Measurements from ENCODE around the gene PLD1.
"Not testable (repeated sequence)": the region's sequence is repeated elsewhere in the genome, so short reads cannot be mapped to it uniquely, and the experiment has no call there.

PLD1 gene

DNA sequence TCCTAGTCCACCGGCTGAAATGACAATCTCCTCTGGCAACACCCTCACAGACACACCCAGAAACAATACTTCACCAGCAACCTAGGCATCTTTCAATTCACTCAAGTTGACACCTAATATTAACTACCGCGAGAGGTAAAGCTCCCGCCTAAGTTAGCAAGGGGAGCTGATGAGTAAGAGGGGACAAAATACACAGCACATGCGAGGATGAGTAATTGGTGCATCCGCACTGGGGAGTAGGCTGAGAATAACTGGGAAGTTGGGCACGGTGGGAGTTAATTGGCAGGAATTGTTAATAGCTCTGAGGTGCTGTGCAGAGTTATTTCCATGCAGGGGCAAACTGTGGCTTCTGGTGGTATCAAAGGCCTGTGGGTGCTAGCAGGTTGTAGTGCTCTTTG, 14.5 kb upstream of the PLD1 start:
- WGBS, result 65% methylated on average over 7 of the region's 7 CpGs
- no peak overlapping the region for H3K27ac ChIP-seq (ENCODE audit: low read depth, low read length)

DNA sequence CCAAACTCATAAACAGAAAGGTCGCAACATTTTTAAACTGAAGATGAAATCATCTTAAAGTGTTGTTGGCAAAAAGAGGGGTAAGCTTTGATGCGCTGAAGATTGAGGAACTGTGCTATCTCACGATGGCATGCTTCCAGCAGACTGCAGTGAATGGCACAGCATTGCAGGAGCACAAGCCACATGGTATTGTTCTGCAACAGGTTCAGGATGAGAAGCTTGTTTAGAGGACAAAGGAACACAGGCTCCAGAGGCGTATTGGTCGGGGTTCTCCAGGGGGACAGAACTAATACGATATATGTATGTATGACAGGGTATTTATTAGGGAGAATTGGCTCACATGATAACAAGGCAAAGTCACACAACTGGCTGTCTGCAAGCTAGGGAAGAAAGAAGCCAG, 13.8 kb upstream of the PLD1 start:
- H3K9ac ChIP-seq (ENCODE audit: low read depth, low read length), result no peak overlapping the region

More for the DNA sequence above, 14.5 kb upstream of the PLD1 start:
- H3K4me3 ChIP-seq (ENCODE audit: low read length), result no peak overlapping the region
- no peak overlapping the region for H3K9ac ChIP-seq (ENCODE audit: low read depth, low read length)
- no peaks in the 10 kb centered on the region for H3K9me3 ChIP-seq (ENCODE audit: insufficient read depth, low read depth, low read length)
- peaks cover 14% of the 10 kb centered on the region for H3K4me1 ChIP-seq (ENCODE audit: insufficient read depth, low read length)
- no peaks in the 10 kb centered on the region for H3K27me3 ChIP-seq (ENCODE audit: insufficient read depth, low read length)
- H3K36me3 ChIP-seq (ENCODE audit: insufficient read depth, low read length), result no peaks in the 10 kb centered on the region

DNA sequence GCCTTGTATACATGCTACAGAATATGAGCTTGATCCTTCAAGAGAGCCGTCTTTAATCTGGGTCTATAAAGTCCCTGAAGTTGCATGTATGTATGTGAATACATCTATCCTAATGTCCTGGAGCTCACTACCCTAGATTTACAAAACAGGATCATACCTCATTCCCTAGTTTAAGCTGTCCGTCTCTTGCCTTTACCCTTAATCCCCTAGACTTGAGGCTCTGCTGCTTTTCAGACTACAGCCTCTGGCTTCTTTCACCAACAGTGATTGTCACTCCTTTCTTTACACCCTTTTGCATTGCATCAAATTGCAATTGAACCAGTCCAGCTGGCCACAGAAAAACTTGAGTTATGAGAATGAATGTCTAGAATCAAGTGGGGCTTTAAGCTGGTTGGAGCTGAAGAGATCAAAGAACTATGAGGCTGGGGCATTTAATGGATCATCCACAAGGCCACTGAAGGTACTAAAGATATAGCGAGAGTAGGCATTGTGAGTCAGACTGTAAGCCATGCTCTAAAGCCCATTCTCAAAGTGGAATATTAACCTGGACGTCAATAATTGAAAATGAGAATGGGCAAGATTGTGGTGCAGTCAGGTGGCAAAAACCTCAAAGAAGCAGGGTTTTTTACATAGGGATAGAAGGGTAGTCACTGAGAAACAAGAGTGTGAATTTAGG, 12.3 kb upstream of the PLD1 start:
- H3K36me3 ChIP-seq (ENCODE audit: insufficient read depth, low read length), result no peaks in the 10 kb centered on the region
- H3K9me3 ChIP-seq (ENCODE audit: insufficient read depth, low read depth, low read length), result no peaks in the 10 kb centered on the region
- H3K4me1 ChIP-seq (ENCODE audit: insufficient read depth, low read length), result peaks cover 14% of the 10 kb centered on the region
- WGBS, result 95% methylated on average over 4 of the region's 4 CpGs
- H3K4me3 ChIP-seq (ENCODE audit: low read length), result no peak overlapping the region
- no peak overlapping the region for H3K27ac ChIP-seq (ENCODE audit: low read depth, low read length)
- no peak overlapping the region for H3K9ac ChIP-seq (ENCODE audit: low read depth, low read length)
- no peaks in the 10 kb centered on the region for H3K27me3 ChIP-seq (ENCODE audit: insufficient read depth, low read length)

More for the DNA sequence above, 13.8 kb upstream of the PLD1 start:
- 95% methylated on average over 6 of the region's 6 CpGs for WGBS
- no peaks in the 10 kb centered on the region for H3K9me3 ChIP-seq (ENCODE audit: insufficient read depth, low read depth, low read length)
- peaks cover 14% of the 10 kb centered on the region for H3K4me1 ChIP-seq (ENCODE audit: insufficient read depth, low read length)
- no peak overlapping the region for H3K27ac ChIP-seq (ENCODE audit: low read depth, low read length)
- H3K4me3 ChIP-seq (ENCODE audit: low read length), result no peak overlapping the region
- no peaks in the 10 kb centered on the region for H3K36me3 ChIP-seq (ENCODE audit: insufficient read depth, low read length)
- H3K27me3 ChIP-seq (ENCODE audit: insufficient read depth, low read length), result no peaks in the 10 kb centered on the region

DNA sequence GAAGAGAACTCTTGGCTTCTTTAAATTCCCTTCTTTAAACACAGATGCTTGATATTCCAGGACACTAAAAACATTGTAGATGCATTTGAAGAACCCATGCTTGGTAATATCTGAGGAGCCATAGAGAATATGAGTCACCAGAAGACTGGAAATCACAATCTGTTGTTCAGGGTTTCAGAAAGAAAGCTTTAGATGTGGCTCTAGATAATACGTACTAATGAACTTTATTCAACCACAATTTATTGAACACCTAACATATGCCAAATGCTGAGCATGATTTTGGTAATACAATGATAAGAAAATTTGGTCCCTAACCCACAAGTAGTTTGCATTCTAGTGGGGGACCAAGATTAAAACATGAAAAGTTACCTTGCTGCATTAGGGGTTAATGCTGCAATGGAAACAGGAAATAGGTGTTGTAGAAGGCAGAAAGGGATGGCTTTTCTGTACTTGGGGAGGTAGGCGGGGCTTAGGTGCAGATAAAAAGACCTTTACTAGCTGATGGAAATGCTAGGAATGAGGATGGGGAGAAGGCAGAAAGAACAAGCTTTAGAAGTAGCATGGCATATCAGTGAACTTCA, 11.6 kb upstream of the PLD1 start:
- Histone ChIP-seq H3K9me3 (ENCODE audit: insufficient read depth, low read depth, low read length) (no peaks in the 10 kb centered on the region), H3K27ac (ENCODE audit: low read depth, low read length) (no peak overlapping the region), H3K36me3 (ENCODE audit: insufficient read depth, low read length) (no peaks in the 10 kb centered on the region), H3K4me3 (ENCODE audit: low read length) (no peak overlapping the region), H3K9ac (ENCODE audit: low read depth, low read length) (no peak overlapping the region), H3K27me3 (ENCODE audit: insufficient read depth, low read length) (no peaks in the 10 kb centered on the region), H3K4me1 (ENCODE audit: insufficient read depth, low read length) (peaks cover 14% of the 10 kb centered on the region)
- WGBS, result 53% methylated on average over 1 of the region's 2 CpGs

DNA sequence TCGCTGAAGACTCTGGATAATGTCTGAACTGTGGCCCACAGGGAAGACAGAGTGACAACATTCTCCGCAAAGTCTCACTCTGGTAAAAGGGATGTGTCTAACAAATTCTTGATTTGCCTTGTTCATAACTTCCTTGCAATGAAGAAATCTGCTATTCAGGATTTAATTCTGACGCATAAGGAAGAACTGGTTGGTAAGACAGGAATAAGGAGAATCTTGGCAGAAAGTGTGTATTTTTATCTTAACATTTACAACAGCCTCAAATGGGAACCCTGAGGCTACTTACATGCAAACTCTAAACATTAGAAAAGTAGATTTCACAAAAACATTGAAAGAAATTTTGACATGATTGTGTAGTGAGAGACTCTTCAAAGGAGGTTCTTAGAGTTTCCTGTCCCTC, 10.8 kb upstream of the PLD1 start:
- WGBS, result 96% methylated on average over 3 of the region's 3 CpGs
- H3K4me1 ChIP-seq (ENCODE audit: insufficient read depth, low read length), result peaks cover 14% of the 10 kb centered on the region
- H3K27ac ChIP-seq (ENCODE audit: low read depth, low read length), result no peak overlapping the region
- no peak overlapping the region for H3K4me3 ChIP-seq (ENCODE audit: low read length)
- H3K36me3 ChIP-seq (ENCODE audit: insufficient read depth, low read length), result no peaks in the 10 kb centered on the region
- no peaks in the 10 kb centered on the region for H3K27me3 ChIP-seq (ENCODE audit: insufficient read depth, low read length)
- no peaks in the 10 kb centered on the region for H3K9me3 ChIP-seq (ENCODE audit: insufficient read depth, low read depth, low read length)
- H3K9ac ChIP-seq (ENCODE audit: low read depth, low read length), result no peak overlapping the region

DNA sequence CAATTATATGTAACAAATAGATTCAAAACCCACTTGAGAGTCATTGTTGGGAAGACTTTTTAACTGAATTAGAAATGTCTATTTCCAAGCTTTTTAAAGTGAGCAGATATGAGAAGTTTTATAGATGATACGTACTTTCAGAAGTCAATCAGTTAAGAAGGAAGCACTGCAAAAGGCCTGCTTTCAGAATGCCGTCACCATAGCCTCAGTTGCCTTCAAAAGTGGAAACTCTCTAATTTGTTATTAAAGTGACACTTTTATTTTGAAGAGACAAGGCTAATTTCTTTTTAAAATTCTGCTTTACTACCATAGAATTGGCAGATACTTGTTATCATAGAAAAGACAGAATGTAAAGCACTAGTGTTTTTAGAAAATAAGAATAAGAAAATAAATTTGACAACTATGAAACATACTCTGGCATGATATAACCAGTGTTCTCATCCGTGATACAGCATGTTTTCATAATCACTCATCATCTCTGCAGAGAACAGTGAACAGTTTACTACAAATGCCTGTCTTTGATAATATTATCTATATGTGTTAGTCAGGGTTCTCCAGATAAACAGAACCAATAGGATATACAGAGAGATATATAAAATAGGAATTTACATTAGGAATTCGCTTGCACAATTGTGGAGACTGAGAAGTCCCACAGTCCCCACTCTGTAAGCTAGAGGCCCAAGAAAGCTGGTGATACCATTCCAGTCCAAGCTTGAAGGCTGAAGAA, 7.0 kb upstream of the PLD1 start:
- H3K27ac ChIP-seq (ENCODE audit: low read depth, low read length), result no peak overlapping the region
- H3K9ac ChIP-seq (ENCODE audit: low read depth, low read length), result no peak overlapping the region
- no peaks in the 10 kb centered on the region for H3K9me3 ChIP-seq (ENCODE audit: insufficient read depth, low read depth, low read length)
- H3K4me3 ChIP-seq (ENCODE audit: low read length), result no peak overlapping the region
- H3K4me1 ChIP-seq (ENCODE audit: insufficient read depth, low read length), result no peaks in the 10 kb centered on the region
- no peaks in the 10 kb centered on the region for H3K36me3 ChIP-seq (ENCODE audit: insufficient read depth, low read length)
- peaks cover 2% of the 10 kb centered on the region; the same call in 1 of the 2 replicates for H3K27me3 ChIP-seq (ENCODE audit: insufficient read depth, low read length)
- WGBS, result 90% methylated on average over 4 of the region's 4 CpGs

DNA sequence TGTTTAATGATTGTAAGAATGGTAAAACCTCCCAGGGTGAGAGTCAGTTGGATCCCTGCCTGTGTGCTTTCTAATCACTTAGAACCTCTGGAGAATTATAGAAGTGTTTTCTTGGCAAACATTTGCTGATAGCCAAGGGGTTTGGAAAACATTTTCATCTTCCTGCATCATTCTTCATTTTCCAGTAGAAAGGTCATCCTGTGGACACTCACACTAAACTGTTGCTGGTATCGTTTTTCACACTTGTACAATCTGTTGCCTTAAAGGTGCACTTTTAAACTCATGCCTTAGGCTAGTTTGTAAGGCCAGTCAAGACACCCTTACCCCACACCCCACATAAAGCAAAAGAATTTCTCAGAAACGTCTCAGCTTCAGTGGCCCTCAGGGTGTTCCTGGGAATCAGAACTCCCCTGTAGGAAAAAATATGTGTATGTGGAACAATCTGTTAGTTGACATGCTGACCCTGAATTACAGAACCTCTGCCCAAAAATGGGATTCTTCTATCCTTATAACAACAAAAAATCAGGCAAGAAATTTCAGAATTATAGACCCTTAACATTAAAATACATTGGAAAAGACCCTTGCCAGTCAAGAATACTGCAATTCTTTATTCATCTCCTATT, 5.8 kb upstream of the PLD1 start:
- no peaks in the 10 kb centered on the region for H3K9me3 ChIP-seq (ENCODE audit: insufficient read depth, low read depth, low read length)
- H3K9ac ChIP-seq (ENCODE audit: low read depth, low read length), result no peak overlapping the region
- H3K27me3 ChIP-seq (ENCODE audit: insufficient read depth, low read length), result peaks cover 14% of the 10 kb centered on the region
- H3K4me1 ChIP-seq (ENCODE audit: insufficient read depth, low read length), result no peaks in the 10 kb centered on the region
- H3K4me3 ChIP-seq (ENCODE audit: low read length), result no peak overlapping the region
- H3K27ac ChIP-seq (ENCODE audit: low read depth, low read length), result no peak overlapping the region
- H3K36me3 ChIP-seq (ENCODE audit: insufficient read depth, low read length), result no peaks in the 10 kb centered on the region
- 78% methylated on average over 2 of the region's 2 CpGs for WGBS

DNA sequence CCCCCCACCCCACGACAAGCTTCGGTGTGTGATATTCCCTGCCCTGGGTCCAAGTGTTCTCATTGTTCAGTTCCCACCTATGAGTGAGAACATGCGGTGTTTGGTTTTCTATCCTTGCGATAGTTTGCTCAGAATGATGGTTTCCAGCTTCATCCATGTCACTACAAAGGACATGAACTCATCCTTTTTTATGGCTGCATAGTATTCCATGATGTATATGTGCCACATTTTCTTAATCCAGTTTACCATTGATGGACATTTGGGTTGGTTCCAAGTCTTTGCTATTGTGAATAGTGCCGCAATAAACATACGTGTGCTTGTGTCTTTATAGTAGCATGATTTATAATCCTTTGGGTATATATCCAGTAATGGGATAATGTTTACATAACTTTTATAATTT, 4.4 kb upstream of the PLD1 start:
- WGBS, result 94% methylated on average over 6 of the region's 6 CpGs

DNA sequence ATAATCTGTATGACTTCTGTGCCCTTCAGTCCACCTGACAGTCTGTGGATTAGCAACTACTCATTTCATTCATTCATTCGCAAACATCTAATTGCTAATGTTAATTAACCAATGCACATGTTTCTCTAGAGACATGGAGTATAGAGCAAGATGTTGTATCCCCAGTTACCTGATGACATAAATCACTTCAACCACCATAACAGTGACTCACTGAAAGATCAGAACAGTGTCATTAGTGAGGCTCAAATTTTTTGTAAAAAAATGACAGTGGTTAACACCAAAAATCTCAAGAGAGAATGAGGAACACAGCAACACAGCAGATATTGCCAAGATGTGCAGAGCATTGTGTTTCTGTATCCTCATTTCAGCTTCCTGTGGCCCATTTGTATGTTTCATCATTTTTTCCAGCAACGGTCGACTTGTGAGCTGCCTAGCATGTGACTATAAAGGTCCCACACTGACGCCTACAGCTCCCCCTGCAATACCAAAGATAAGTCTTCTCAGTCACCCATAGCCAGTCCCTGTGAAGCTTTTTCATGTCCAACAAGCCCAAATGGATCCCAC, 3.7 kb upstream of the PLD1 start:
- no peak overlapping the region for H3K27ac ChIP-seq (ENCODE audit: low read depth, low read length)
- H3K27me3 ChIP-seq (ENCODE audit: insufficient read depth, low read length), result peaks cover 35% of the 10 kb centered on the region
- 0 out of 2 replicates have a peak, but pooled peaks cover 4% of the 10 kb centered on the region for H3K4me1 ChIP-seq (ENCODE audit: insufficient read depth, low read length)
- no peak overlapping the region for H3K9ac ChIP-seq (ENCODE audit: low read depth, low read length)
- no peaks in the 10 kb centered on the region for H3K9me3 ChIP-seq (ENCODE audit: insufficient read depth, low read depth, low read length)
- no peak overlapping the region for H3K4me3 ChIP-seq (ENCODE audit: low read length)
- H3K36me3 ChIP-seq (ENCODE audit: insufficient read depth, low read length), result no peaks in the 10 kb centered on the region
- WGBS, result 88% methylated on average over 4 of the region's 4 CpGs

More for the DNA sequence above, 4.4 kb upstream of the PLD1 start:
- H3K4me1 ChIP-seq (ENCODE audit: insufficient read depth, low read length); H3K9ac ChIP-seq (ENCODE audit: low read depth, low read length); H3K9me3 ChIP-seq (ENCODE audit: insufficient read depth, low read depth, low read length); H3K27ac ChIP-seq (ENCODE audit: low read depth, low read length); H3K4me3 ChIP-seq (ENCODE audit: low read length); H3K36me3 ChIP-seq (ENCODE audit: insufficient read depth, low read length): not testable (repeated sequence)
- H3K27me3 ChIP-seq (ENCODE audit: insufficient read depth, low read length), result peaks cover 28% of the 10 kb centered on the region

DNA sequence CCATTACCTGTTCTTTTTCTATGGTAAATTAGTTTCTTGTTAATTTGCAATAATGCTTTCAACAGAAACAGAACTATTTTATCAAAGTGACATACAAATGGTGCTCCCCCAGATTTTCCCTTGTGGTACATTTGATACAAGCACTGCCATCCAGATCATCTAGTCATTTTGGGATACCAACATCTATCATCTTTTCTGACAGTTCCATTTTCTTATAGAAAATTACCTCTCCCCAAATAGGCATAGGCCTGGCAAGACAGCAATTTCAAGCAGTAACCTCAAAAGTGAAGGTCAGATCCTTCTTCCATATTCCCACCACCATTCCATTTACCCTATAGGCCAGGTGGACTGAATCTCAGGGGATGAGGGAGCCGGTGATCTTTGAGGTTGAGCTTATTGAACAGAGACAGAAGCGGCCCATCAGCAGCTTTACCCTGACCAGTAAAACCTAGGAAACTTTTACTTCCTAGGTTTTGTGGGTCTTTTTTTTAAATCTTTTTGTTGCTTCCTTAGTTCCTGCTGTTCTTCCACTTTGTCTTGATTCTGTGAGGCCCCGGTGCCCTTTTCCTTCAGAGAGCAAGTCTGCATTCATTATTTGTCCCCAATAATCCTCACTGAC, 3.1 kb upstream of the PLD1 start:
- H3K27ac ChIP-seq (ENCODE audit: low read depth, low read length), result no peak overlapping the region

More for the DNA sequence above, 3.1 kb upstream of the PLD1 start:
- Histone ChIP-seq H3K9me3 (ENCODE audit: insufficient read depth, low read depth, low read length) (no peaks in the 10 kb centered on the region), H3K9ac (ENCODE audit: low read depth, low read length) (no peak overlapping the region), H3K4me1 (ENCODE audit: insufficient read depth, low read length) (0 out of 2 replicates have a peak, but pooled peaks cover 4% of the 10 kb centered on the region), H3K4me3 (ENCODE audit: low read length) (no peak overlapping the region), H3K36me3 (ENCODE audit: insufficient read depth, low read length) (no peaks in the 10 kb centered on the region), H3K27me3 (ENCODE audit: insufficient read depth, low read length) (peaks cover 40% of the 10 kb centered on the region)
- WGBS, result 90% methylated on average over 3 of the region's 3 CpGs

Data from HUES64 (cell line).